C1 segment of cervical spinal cord (tissue), 14 donors: ENCODE results near the gene POU3F2.

Source experiments
- DNase-seq, 14 donors: peaks; one replicate each; lab custom pipeline; 2025; lab: John Stamatoyannopoulos, UW

The POU3F2 gene

GRCh38 chr6:98830146-98830545 lies 4.2 kb upstream of the POU3F2 start:
- DNase-seq = no peak

DNA sequence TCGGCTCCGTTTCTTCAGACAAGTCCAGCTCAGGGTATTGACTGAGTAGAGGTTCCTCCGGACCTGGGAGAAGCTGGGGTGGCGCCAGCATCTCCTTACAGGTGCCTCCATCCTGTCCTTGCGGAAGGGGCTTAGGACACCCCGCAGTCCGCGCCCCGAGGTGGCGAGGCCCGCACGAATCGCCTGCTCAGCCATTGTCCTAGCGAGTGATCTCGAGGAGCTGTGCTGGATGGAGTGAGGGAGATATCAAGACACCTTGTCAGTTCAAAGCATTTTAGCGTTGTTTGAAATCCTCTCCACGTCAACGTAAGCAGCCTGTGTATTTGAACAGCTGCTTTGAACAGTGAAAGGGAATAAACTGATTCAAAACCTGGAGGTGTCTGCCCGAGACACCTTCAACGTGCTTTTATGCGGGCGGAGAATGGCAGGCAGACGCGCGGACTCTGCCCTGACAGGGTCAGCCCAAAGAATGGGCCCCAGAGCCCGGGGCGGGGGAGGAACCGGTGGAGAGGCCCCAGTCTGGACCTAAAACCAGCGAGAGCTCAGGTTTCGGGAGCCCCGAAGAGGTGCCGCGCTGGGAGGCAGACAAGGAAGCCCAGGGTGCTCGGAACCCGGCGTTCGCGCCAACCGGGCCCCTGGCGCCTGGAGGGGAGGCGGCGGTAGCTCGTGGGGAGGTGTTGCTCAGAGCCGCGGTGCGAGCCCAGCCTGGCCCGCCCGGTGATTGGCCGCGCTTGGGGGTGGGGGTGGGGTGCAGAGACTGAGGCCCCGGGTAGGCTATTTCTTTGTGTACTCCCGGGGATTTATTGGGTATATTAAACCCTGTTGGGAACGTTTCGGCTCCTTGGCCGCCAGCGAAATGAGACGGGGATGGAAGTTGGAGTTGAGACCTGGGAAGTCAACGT lies 3.1 kb upstream of the POU3F2 start:
- peak in 7 of 14 donors; percentile 9 to 65 (median 51) for DNase-seq

- peak in 1 of 14 donors; percentile 59 for DNase-seq
Observed at GRCh38 chr6:98831959-98832283, 2.5 kb upstream of the POU3F2 start.

GRCh38 chr6:98832284-98833056 lies 1.9 kb upstream of the POU3F2 start:
- DNase-seq = peak in 13 of 14 donors; percentile 10 to 90 (median 85)

DNA sequence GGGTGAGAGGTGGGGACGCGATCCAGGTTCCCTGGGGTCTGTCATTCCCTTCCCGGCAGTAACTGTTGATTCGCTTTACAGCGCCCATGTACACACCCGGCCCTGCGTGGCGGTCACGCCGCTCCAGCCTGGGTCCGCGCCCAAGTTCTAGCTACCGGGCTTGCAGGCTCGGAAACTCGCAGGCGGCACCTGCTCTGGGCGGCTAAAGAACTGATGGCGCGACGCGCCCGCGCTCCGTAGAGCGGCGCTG lies 1.4 kb upstream of the POU3F2 start:
- peak in 7 of 14 donors; percentile 66 to 86 (median 75) for DNase-seq

DNA sequence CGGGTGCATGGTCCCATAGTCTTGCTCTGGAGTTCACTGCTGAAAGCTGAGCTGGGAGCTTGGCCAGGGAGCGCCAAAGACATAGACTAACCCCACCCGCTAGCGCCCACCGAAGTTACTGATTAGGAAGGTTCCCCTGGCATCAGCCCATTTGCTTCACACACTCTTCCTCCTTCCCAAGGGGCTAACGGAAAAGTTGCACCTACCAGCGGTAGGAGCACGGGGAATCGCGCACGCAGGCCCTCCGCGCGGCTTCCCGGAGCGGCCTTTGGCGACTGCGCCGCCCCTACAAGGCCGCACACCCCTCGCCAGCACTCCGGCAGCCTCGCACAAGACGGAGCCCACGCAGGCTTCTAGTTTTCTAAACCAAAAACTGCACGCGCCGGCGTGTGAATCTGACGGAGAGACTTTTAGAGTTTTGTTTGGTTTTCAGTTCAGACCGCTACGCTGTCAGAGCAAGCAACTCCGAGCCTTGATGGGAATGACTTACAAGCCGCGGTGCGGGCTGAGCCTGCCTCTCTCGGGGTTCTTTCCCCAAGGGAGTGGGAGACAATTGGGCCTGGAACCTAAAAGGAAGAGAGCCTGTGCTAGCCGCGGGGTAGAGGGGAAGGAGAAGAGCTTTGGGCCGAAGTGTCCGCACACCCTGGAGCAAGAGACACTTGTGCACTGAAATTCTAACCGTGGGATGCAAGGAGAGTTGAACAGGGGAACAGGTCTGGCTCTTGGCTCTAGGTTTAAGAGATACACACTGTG lies 891 bp upstream of the POU3F2 start:
- DNase-seq = peak in 8 of 14 donors; percentile 70 to 92 (median 84)

- DNase-seq = peak in 6 of 14 donors; percentile 14 to 79 (median 64)
Observed at GRCh38 chr6:98835149-98836024, 1.0 kb downstream of the POU3F2 start.

DNA sequence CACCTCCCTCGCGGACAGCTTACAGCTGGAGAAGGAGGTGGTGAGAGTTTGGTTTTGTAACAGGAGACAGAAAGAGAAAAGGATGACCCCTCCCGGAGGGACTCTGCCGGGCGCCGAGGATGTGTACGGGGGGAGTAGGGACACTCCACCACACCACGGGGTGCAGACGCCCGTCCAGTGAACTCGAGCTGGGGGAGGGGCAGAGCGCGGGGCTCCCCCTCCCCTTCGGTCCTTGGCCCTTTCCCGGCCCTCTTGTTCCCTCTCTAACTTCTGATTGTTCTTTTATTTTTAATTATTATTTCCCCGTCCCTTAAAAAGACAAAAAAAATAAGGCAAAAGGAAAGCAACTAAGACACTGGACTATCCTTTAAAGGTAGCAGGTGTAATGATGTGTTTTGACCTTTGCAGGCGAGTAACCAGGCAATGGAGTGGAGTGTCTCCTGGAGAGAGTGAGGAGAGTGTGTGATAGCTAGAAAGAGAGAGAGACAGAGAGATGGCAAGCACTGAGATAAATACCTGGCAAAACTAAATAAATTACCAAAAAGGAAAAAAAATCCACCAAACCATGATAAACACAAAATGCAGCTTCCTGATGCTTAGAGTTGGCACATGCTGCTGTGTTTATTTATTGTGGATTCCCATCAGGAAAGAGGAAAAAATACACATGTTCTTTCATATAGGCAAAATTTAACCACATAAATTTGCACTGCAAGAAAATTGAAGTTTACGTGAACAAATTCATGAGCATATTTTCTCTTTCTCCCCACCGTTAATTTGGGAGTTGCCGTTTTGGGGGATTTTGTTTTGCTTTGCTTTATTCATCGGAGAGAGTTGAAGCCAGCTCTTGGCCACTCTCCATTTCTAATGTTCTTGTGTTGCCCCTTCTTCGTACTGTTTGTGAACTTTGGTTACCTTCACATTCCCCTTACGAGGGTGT lies 1.9 kb downstream of the POU3F2 start:
- peak in 12 of 14 donors; percentile 18 to 79 (median 68) for DNase-seq

GRCh38 chr6:98836962-98837944 lies 2.9 kb downstream of the POU3F2 start:
- no peak for DNase-seq

DNA sequence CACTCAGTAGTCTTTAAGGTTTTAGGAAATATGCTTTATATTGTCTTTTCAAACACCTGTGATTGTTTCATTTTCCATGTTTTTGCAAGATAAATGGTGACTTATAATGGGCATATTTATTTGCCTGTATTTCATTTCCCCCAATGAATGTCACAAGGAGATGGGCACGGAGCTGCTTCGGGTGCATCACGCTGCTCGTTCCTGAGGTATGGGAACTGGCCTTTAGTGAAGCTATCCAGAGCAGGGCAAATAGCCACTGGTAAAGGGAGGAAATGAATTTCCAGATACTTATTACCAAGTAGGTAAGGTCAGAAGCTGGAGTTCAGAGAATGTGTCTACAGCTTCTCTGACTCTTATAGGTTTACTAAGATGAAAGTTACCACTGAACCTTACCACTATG lies 3.7 kb downstream of the POU3F2 start:
- DNase-seq = peak in 1 of 14 donors; percentile 7

- DNase-seq = no peak
Observed at GRCh38 chr6:98838975-98839374, 4.6 kb downstream of the POU3F2 start.

DNA sequence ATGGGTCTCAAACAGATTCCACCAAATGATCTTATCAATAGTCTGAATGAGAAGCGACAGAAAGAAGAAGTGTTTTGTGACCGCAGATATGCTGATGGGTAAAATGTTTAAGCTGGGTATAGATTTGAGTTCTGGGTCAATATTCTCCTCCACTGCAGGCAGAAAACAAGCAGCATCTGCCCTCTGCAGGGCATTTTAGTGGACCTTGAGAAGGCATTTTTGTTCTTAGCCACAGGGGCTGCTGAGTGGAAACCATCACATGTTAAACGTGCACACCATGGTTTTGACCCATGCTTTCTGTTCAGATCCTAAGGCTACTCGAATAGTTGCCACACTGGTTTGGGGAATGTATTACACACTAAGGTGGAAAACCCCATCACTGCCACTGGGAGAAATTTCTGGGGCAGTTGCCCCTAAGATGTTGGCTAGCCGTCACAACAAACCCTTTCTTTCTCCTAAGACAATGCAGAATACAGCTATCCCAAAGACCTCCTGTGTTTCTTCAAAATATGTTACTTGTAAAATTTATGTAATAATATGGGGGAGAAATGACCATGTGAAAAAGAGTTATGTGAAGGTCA lies 5.5 kb downstream of the POU3F2 start:
- DNase-seq = peak in 7 of 14 donors; percentile 19 to 62 (median 47)

- DNase-seq = peak in 1 of 14 donors; percentile 52
Observed at GRCh38 chr6:98840385-98840784, 6.0 kb downstream of the POU3F2 start.

- DNase-seq = no peak
Observed at GRCh38 chr6:98840996-98841513, 6.7 kb downstream of the POU3F2 start.

DNA sequence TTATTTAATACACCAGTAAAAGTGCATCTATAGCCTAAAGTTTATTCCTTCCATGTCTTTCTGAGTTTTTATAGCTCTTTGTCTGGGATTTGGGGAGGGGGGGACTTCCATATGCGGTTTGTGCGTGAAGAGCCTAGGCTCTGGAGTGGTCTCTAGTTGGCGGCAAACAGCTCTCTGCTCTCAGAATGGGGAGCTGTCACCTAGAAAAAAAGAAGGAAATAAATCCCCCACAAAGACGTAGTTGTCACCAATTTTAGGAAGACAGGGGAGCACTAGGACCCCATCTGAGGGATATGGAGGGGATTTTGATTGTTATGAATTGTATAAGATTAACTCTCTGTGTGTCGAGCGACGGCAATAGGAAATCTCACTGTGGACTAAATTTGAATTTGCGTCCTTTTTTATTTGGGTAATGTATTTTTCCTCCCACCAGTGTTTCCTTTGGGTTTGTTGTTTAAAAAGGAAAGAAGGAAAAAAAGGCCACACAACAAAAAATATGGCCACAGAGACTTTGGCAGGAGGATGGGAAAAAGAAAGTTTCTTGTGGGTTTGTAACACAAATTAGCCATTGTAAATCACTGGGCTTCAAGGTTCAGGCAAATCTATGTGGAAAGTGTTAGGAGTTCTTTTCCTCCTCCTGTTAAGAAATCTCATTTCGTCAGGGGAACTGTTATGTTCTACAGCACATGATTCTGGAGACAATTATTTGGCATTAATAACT lies 7.4 kb downstream of the POU3F2 start:
- no peak for DNase-seq

- peak in 4 of 14 donors; percentile 46 to 83 (median 56) for DNase-seq
Observed at GRCh38 chr6:98842342-98843180, 8.2 kb downstream of the POU3F2 start.
